OCI-LY1 (cell line): Measurements from ENCODE around the gene GTSE1.

ENCODE experiments used
- H2AFZ ChIP-seq: fragments of 200-600 bp; sonication (generic), shearing (Covaris generic); 2 replicates; pipeline ENCODE4 v1.6.0; 2014; ENCODE audit warnings: antibody characterized with exemption, mild to moderate bottlenecking, low read length
- H3F3A ChIP-seq: fragments of 200-600 bp; sonication (generic), shearing (Covaris generic); 2 replicates; pipeline ENCODE4 v1.6.0; 2014; ENCODE audit warnings: mild to moderate bottlenecking, antibody characterized with exemption, low read length, moderate library complexity; ENCODE audit not compliant: insufficient read depth
- H3K27ac ChIP-seq: fragments of 200-600 bp; sonication (generic); 2 replicates; pipeline ENCODE4 v1.5.1; 2014; ENCODE audit warnings: low read length, mixed run types, mild to moderate bottlenecking, low read depth; ENCODE audit not compliant: poor library complexity, severe bottlenecking
- H3K27me3 ChIP-seq: fragments of 200-600 bp; sonication (generic); 2 replicates; pipeline ENCODE4 v1.6.0; 2014; ENCODE audit warnings: antibody characterized with exemption, mild to moderate bottlenecking, low read length, moderate library complexity; ENCODE audit not compliant: insufficient read depth
- H3K36me3 ChIP-seq: fragments of 200-600 bp; sonication (generic); 2 replicates; pipeline ENCODE4 v1.6.1; 2014; ENCODE audit warnings: mild to moderate bottlenecking, antibody characterized with exemption, low read length, moderate library complexity, mixed read lengths; ENCODE audit not compliant: insufficient read depth
- H3K4me1 ChIP-seq: fragments of 200-600 bp; sonication (generic); 2 replicates; pipeline ENCODE4 v1.5.1; 2014; ENCODE audit warnings: mild to moderate bottlenecking, low read length, moderate library complexity; ENCODE audit not compliant: insufficient read depth, severe bottlenecking
- H3K4me2 ChIP-seq: fragments of 200-600 bp; sonication (generic), shearing (Covaris generic); 2 replicates; pipeline ENCODE4 v1.6.1; 2014; ENCODE audit warnings: low read length
- H3K4me3 ChIP-seq: fragments of 200-600 bp; sonication (generic); 2 replicates; pipeline ENCODE4 v1.5.1; 2014; ENCODE audit warnings: low read length, low read depth, mild to moderate bottlenecking, mixed read lengths; ENCODE audit not compliant: poor library complexity, severe bottlenecking
- H3K79me2 ChIP-seq: fragments of 200-600 bp; shearing (Covaris generic); 2 replicates; pipeline ENCODE4 v1.6.1; 2016; ENCODE audit warnings: mixed run types, low read length, mixed read lengths; ENCODE audit not compliant: insufficient read depth
- H3K9ac ChIP-seq: fragments of 200-600 bp; sonication (generic), shearing (Covaris generic); 2 replicates; pipeline ENCODE4 v1.6.1; 2014; ENCODE audit warnings: mild to moderate bottlenecking, low read length, mixed read lengths
- H3K9me2 ChIP-seq: fragments of 200-600 bp; sonication (generic), shearing (Covaris generic); 2 replicates; pipeline ENCODE4 v1.6.1; 2014; ENCODE audit warnings: low read depth, mild to moderate bottlenecking, low read length, mixed read lengths
- H3K9me3 ChIP-seq: fragments of 200-600 bp; shearing (Covaris generic); 2 replicates; pipeline ENCODE4 v1.6.1; 2014; ENCODE audit warnings: low read length, mixed read lengths
- H4K20me1 ChIP-seq: fragments of 200-600 bp; sonication (generic), shearing (Covaris generic); 2 replicates; pipeline ENCODE4 v1.6.0; 2016; ENCODE audit warnings: mild to moderate bottlenecking, low read length; ENCODE audit not compliant: insufficient read depth
- CTCF ChIP-seq: fragments of 200-600 bp; sonication (generic), shearing (Covaris generic); IDR thresholded peaks from 2 replicates; pipeline ENCODE4 v1.5.1; 2017; ENCODE audit warnings: mild to moderate bottlenecking, antibody characterized with exemption, low read length, moderate library complexity, mixed read lengths
- EZH2 ChIP-seq: fragments of 200-600 bp; sonication (generic), shearing (Covaris generic); IDR thresholded peaks from 2 replicates; pipeline ENCODE4 v1.8.0; 2017; ENCODE audit warnings: borderline replicate concordance, mixed run types, mild to moderate bottlenecking, antibody characterized with exemption, low read length, moderate library complexity, mixed read lengths

The GTSE1 gene

GRCh38 chr22:46376111-46376510 lies 79.4 kb downstream of the GTSE1 start:
- no peak for TF ChIP-seq CTCF
- TF ChIP-seq EZH2, result no peak
- no peak overlapping the region for H3K27ac ChIP-seq
- H3K27me3 ChIP-seq, result no peaks in the 10 kb centered on the region

GRCh38 chr22:46376908-46377524 lies 80.3 kb downstream of the GTSE1 start:
- no peaks in the 10 kb centered on the region for H3F3A ChIP-seq
- TF ChIP-seq EZH2 (no peak), CTCF (no peak)
- H4K20me1 ChIP-seq, result no peaks in the 10 kb centered on the region
- no peak overlapping the region for H3K9ac ChIP-seq
- H3K4me1 ChIP-seq, result peaks cover 9% of the 10 kb centered on the region
- H2AFZ ChIP-seq, result no peak overlapping the region
- H3K4me2 ChIP-seq, result no peak overlapping the region
- no peak overlapping the region for H3K27ac ChIP-seq
- H3K79me2 ChIP-seq, result no peaks in the 10 kb centered on the region
- no peak overlapping the region for H3K4me3 ChIP-seq
- H3K36me3 ChIP-seq, result peaks cover 16% of the 10 kb centered on the region
- H3K27me3 ChIP-seq, result no peaks in the 10 kb centered on the region
- no peaks in the 10 kb centered on the region for H3K9me2 ChIP-seq
- peaks cover 5% of the 10 kb centered on the region; the same call in 1 of the 2 replicates for H3K9me3 ChIP-seq

More at GRCh38 chr22:46376111-46376510, 79.4 kb downstream of the GTSE1 start:
- Histone ChIP-seq H2AFZ (no peak overlapping the region), H3K4me3 (no peak overlapping the region), H3F3A (no peaks in the 10 kb centered on the region), H3K79me2 (no peaks in the 10 kb centered on the region), H3K4me1 (peaks cover 9% of the 10 kb centered on the region), H3K36me3 (peaks cover 16% of the 10 kb centered on the region), H4K20me1 (no peaks in the 10 kb centered on the region), H3K9me2 (no peaks in the 10 kb centered on the region), H3K4me2 (no peak overlapping the region), H3K9ac (no peak overlapping the region), H3K9me3 (peaks cover 5% of the 10 kb centered on the region; the same call in 1 of the 2 replicates)

- Histone ChIP-seq H4K20me1 (no peaks in the 10 kb centered on the region), H3K4me3 (no peak overlapping the region), H3K4me2 (no peak overlapping the region), H3K27ac (no peak overlapping the region), H3K4me1 (peaks cover 9% of the 10 kb centered on the region), H2AFZ (no peak overlapping the region), H3K9me2 (no peaks in the 10 kb centered on the region), H3K27me3 (no peaks in the 10 kb centered on the region), H3K9me3 (peaks cover 5% of the 10 kb centered on the region; the same call in 1 of the 2 replicates), H3K9ac (no peak overlapping the region), H3K36me3 (peaks cover 16% of the 10 kb centered on the region), H3K79me2 (no peaks in the 10 kb centered on the region), H3F3A (no peaks in the 10 kb centered on the region)
- no peak for TF ChIP-seq EZH2
- TF ChIP-seq CTCF, result no peak
Observed at GRCh38 chr22:46377525-46378425, 81.1 kb downstream of the GTSE1 start.
